B cell (primary cell): ENCODE measurements around the gene PYHIN1.

Experiments used
- EZH2 ChIP-seq: IDR thresholded peaks from 2 replicates; pipeline ENCODE4 v1.6.1; 2012; ENCODE audit warnings: borderline replicate concordance, low read depth, mild to moderate bottlenecking, moderate library complexity, low read length; ENCODE audit not compliant: insufficient read depth, poor library complexity, severe bottlenecking
- TF ChIP-seq, protein P1 (sequence below): fragments of 200-600 bp; IDR thresholded peaks from one replicate; pipeline ENCODE4 v1.8.0; 2022; ENCODE audit warnings: antibody characterized with exemption, mild to moderate bottlenecking

DNA sequence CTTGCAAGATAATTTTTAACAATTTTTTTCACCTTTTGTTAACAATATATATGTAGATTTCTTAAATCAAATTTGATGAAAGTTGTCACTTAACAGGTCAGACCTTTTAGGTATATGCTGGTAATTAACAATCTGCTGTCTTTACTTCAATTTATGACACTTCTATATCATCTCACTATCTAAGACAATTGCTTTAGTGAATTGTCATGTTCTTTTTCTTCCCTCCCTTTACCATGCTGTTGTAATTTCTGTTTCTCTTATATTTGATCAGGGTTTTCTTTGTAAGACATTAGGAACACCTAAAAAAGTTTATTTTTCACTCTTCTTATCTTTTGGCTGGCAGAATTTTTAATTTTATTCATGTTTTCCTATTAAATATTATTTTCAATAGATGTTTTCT, 80.4 kb downstream of the PYHIN1 start:
- TF ChIP-seq, protein P1, sequence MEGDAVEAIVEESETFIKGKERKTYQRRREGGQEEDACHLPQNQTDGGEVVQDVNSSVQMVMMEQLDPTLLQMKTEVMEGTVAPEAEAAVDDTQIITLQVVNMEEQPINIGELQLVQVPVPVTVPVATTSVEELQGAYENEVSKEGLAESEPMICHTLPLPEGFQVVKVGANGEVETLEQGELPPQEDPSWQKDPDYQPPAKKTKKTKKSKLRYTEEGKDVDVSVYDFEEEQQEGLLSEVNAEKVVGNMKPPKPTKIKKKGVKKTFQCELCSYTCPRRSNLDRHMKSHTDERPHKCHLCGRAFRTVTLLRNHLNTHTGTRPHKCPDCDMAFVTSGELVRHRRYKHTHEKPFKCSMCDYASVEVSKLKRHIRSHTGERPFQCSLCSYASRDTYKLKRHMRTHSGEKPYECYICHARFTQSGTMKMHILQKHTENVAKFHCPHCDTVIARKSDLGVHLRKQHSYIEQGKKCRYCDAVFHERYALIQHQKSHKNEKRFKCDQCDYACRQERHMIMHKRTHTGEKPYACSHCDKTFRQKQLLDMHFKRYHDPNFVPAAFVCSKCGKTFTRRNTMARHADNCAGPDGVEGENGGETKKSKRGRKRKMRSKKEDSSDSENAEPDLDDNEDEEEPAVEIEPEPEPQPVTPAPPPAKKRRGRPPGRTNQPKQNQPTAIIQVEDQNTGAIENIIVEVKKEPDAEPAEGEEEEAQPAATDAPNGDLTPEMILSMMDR: no peak
- no peak for TF ChIP-seq EZH2
